NCI-H524 treated with DMSO at 0.1 percent for 48 hours (cell line): Measurements from ENCODE around the gene EEFSEC.

Experiments
- DNase-seq: peaks from one replicate; lab custom pipeline; 2025; lab: John Stamatoyannopoulos, UW

EEFSEC gene

GRCh38 chr3:128427872-128428822 lies 274.9 kb downstream of the EEFSEC start:
- no peak for DNase-seq

GRCh38 chr3:128429275-128429674 lies 276.0 kb downstream of the EEFSEC start:
- no peak for DNase-seq

- no peak for DNase-seq
Measured at GRCh38 chr3:128429751-128430150, 276.5 kb downstream of the EEFSEC start.

- no peak for DNase-seq
Measured at GRCh38 chr3:128430301-128430700, 277.0 kb downstream of the EEFSEC start.

GRCh38 chr3:128430731-128431130 lies 277.4 kb downstream of the EEFSEC start:
- DNase-seq = no peak

GRCh38 chr3:128431803-128432300 lies 278.6 kb downstream of the EEFSEC start:
- no peak for DNase-seq

GRCh38 chr3:128432301-128432970 lies 279.2 kb downstream of the EEFSEC start:
- DNase-seq = no peak

GRCh38 chr3:128432971-128433836 lies 279.9 kb downstream of the EEFSEC start:
- no peak for DNase-seq

- DNase-seq = no peak
Measured at GRCh38 chr3:128433837-128434165, 280.5 kb downstream of the EEFSEC start.

- no peak for DNase-seq
Measured at GRCh38 chr3:128434524-128434923, 281.2 kb downstream of the EEFSEC start.

- DNase-seq = no peak
Measured at GRCh38 chr3:128435058-128435457, 281.8 kb downstream of the EEFSEC start.

GRCh38 chr3:128435561-128435960 lies 282.3 kb downstream of the EEFSEC start:
- DNase-seq = no peak

GRCh38 chr3:128436214-128436613 lies 282.9 kb downstream of the EEFSEC start:
- no peak for DNase-seq

- no peak for DNase-seq
Measured at GRCh38 chr3:128438488-128439072, 285.3 kb downstream of the EEFSEC start.

- no peak for DNase-seq
Measured at GRCh38 chr3:128439226-128439625, 285.9 kb downstream of the EEFSEC start.

- no peak for DNase-seq
Measured at GRCh38 chr3:128442070-128442469, 288.8 kb downstream of the EEFSEC start.

GRCh38 chr3:128442949-128443348 lies 289.7 kb downstream of the EEFSEC start:
- DNase-seq = no peak

GRCh38 chr3:128443771-128444170 lies 290.5 kb downstream of the EEFSEC start:
- no peak for DNase-seq

GRCh38 chr3:128445357-128445756 lies 292.1 kb downstream of the EEFSEC start:
- no peak for DNase-seq

- DNase-seq = no peak
Measured at GRCh38 chr3:128446821-128447220, 293.5 kb downstream of the EEFSEC start.

- DNase-seq = no peak
Measured at GRCh38 chr3:128447561-128448013, 294.3 kb downstream of the EEFSEC start.

GRCh38 chr3:128448491-128448890 lies 295.2 kb downstream of the EEFSEC start:
- no peak for DNase-seq
